ENCODE results near the gene KCNE5. TPM values are rescaled to one million over a fixed set of nuclear protein-coding genes. Genes with fewer than 3 reads are reported as not detected.

KCNE5 gene
- total RNA-seq, 1 experiment from 2014 or later = 1.4 TPM

- intact Hi-C loops (cut with micrococcal nuclease) = no loop called here
- Mint-ChIP-seq H3K27ac (ENCODE audit: low read depth, unreplicated experiment) (no peak overlapping the region), H3K9me3 (ENCODE audit: unreplicated experiment) (no peaks in the 10 kb centered on the region), H3K27me3 (ENCODE audit: insufficient read depth, unreplicated experiment) (peaks cover 39% of the 10 kb centered on the region), H3K4me1 (ENCODE audit: insufficient read depth, unreplicated experiment) (no peaks in the 10 kb centered on the region), H3K36me3 (ENCODE audit: insufficient read depth, unreplicated experiment) (peaks cover 6% of the 10 kb centered on the region), H3K4me3 (ENCODE audit: unreplicated experiment) (no peak overlapping the region)
- DNase-seq (ENCODE audit: unreplicated experiment) = no peak
- ChIA-PET POLR2A (interaction anchor here (1.0 kb wide), 1 partner anchor 148 kb away, joined by 4 read pairs; the partner anchor contains the start of gene GUCY2F), CTCF (interaction anchor here (0.9 to 8.4 kb wide), 3 partner anchors 13 to 257 kb away, joined by 3 to 97 read pairs (median 3); no protein-coding TSS in a partner anchor)
- BruUV-seq (replicated peaks) = no TSS peak
- no peak for TF ChIP-seq CTCF (IDR thresholded peaks at IDR 0.05; ENCODE audit: unreplicated experiment)
Measured at GRCh38 chrX:109629310-109629709, 4.3 kb upstream of the KCNE5 start.

GRCh38 chrX:109626637-109627036 is 1.7 kb upstream of the KCNE5 start:
- POLR2A ChIA-PET = no interaction called here
- CTCF ChIA-PET = interaction anchor here (0.7 kb wide), 1 partner anchor 141 kb away, joined by 3 read pairs; no protein-coding TSS in a partner anchor
- no peak for DNase-seq (ENCODE audit: unreplicated experiment)
- no peak overlapping the region for H3K27ac Mint-ChIP-seq (ENCODE audit: low read depth, unreplicated experiment)
- BruUV-seq (replicated peaks) = no TSS peak
- no peaks in the 10 kb centered on the region for H3K9me3 Mint-ChIP-seq (ENCODE audit: unreplicated experiment)
- intact Hi-C loops (cut with micrococcal nuclease) = no loop called here
- no peaks in the 10 kb centered on the region for H3K4me1 Mint-ChIP-seq (ENCODE audit: insufficient read depth, unreplicated experiment)
- H3K36me3 Mint-ChIP-seq (ENCODE audit: insufficient read depth, unreplicated experiment) = peaks cover 12% of the 10 kb centered on the region
- peaks cover 53% of the 10 kb centered on the region for H3K27me3 Mint-ChIP-seq (ENCODE audit: insufficient read depth, unreplicated experiment)
- no peak overlapping the region for H3K4me3 Mint-ChIP-seq (ENCODE audit: unreplicated experiment)
- no peak for TF ChIP-seq CTCF (IDR thresholded peaks at IDR 0.05; ENCODE audit: unreplicated experiment)

GRCh38 chrX:109623997-109624396 is 975 bp downstream of the KCNE5 start:
- no peak overlapping the region for H3K4me3 Mint-ChIP-seq (ENCODE audit: unreplicated experiment)
- no peak overlapping the region for H3K27ac Mint-ChIP-seq (ENCODE audit: low read depth, unreplicated experiment)
- CTCF ChIA-PET = interaction anchor here (2.0 kb wide), 1 partner anchor 138 kb away, joined by 7 read pairs; no protein-coding TSS in a partner anchor

GRCh38 chrX:109622270-109622669 is 2.7 kb downstream of the KCNE5 start:
- H3K4me3 Mint-ChIP-seq (ENCODE audit: unreplicated experiment) = no peak overlapping the region
- ChIA-PET CTCF (interaction anchor here (0.8 to 1.1 kb wide), 2 partner anchors 10 to 12 kb away, joined by 3 read pairs; no protein-coding TSS in a partner anchor), POLR2A (no interaction called here)
- H3K9me3 Mint-ChIP-seq (ENCODE audit: unreplicated experiment) = no peaks in the 10 kb centered on the region
- no peak overlapping the region for H3K27ac Mint-ChIP-seq (ENCODE audit: low read depth, unreplicated experiment)
- H3K27me3 Mint-ChIP-seq (ENCODE audit: insufficient read depth, unreplicated experiment) = peaks cover 30% of the 10 kb centered on the region
- intact Hi-C loops (cut with micrococcal nuclease) = no loop called here
- no peaks in the 10 kb centered on the region for H3K4me1 Mint-ChIP-seq (ENCODE audit: insufficient read depth, unreplicated experiment)
- DNase-seq (ENCODE audit: unreplicated experiment) = no peak
- no TSS peak for BruUV-seq (replicated peaks)
- no peak for TF ChIP-seq CTCF (IDR thresholded peaks at IDR 0.05; ENCODE audit: unreplicated experiment)
- peaks cover 6% of the 10 kb centered on the region for H3K36me3 Mint-ChIP-seq (ENCODE audit: insufficient read depth, unreplicated experiment)

More at GRCh38 chrX:109623997-109624396, 975 bp downstream of the KCNE5 start:
- H3K36me3 Mint-ChIP-seq (ENCODE audit: insufficient read depth, unreplicated experiment) = peaks cover 6% of the 10 kb centered on the region
- H3K27me3 Mint-ChIP-seq (ENCODE audit: insufficient read depth, unreplicated experiment) = peaks cover 48% of the 10 kb centered on the region
- no TSS peak for BruUV-seq (replicated peaks)
- POLR2A ChIA-PET = no interaction called here
- no peak for TF ChIP-seq CTCF (IDR thresholded peaks at IDR 0.05; ENCODE audit: unreplicated experiment)
- no peaks in the 10 kb centered on the region for H3K9me3 Mint-ChIP-seq (ENCODE audit: unreplicated experiment)
- no peaks in the 10 kb centered on the region for H3K4me1 Mint-ChIP-seq (ENCODE audit: insufficient read depth, unreplicated experiment)
- no peak for DNase-seq (ENCODE audit: unreplicated experiment)
- intact Hi-C loops (cut with micrococcal nuclease) = no loop called here

All from MCF 10A (cell line).